ENCODE results near the gene PLCL1.

- TF ChIP-seq, protein P1, sequence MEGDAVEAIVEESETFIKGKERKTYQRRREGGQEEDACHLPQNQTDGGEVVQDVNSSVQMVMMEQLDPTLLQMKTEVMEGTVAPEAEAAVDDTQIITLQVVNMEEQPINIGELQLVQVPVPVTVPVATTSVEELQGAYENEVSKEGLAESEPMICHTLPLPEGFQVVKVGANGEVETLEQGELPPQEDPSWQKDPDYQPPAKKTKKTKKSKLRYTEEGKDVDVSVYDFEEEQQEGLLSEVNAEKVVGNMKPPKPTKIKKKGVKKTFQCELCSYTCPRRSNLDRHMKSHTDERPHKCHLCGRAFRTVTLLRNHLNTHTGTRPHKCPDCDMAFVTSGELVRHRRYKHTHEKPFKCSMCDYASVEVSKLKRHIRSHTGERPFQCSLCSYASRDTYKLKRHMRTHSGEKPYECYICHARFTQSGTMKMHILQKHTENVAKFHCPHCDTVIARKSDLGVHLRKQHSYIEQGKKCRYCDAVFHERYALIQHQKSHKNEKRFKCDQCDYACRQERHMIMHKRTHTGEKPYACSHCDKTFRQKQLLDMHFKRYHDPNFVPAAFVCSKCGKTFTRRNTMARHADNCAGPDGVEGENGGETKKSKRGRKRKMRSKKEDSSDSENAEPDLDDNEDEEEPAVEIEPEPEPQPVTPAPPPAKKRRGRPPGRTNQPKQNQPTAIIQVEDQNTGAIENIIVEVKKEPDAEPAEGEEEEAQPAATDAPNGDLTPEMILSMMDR (conservative IDR thresholded peaks at IDR 0.05): no peak
- TF ChIP-seq EZH2 (IDR thresholded peaks at IDR 0.05; ENCODE audit: low read depth): no peak
Measured at GRCh38 chr2:198096965-198097364, 292.6 kb downstream of the PLCL1 start.

Measured in PC-9 (cell line).